GF-D8 (cell line): ENCODE results near the gene INTS14.
A peak's percentile ranks its signal among the peaks of the same experiment; 100 is the strongest.
"Not testable (repeated sequence)": the region's sequence is repeated elsewhere in the genome, so short reads cannot be mapped to it uniquely, and the experiment has no call there.

Experiments
- DNase-seq: peaks from one replicate; lab custom pipeline; 2025; lab: John Stamatoyannopoulos, UW

INTS14 gene

DNA sequence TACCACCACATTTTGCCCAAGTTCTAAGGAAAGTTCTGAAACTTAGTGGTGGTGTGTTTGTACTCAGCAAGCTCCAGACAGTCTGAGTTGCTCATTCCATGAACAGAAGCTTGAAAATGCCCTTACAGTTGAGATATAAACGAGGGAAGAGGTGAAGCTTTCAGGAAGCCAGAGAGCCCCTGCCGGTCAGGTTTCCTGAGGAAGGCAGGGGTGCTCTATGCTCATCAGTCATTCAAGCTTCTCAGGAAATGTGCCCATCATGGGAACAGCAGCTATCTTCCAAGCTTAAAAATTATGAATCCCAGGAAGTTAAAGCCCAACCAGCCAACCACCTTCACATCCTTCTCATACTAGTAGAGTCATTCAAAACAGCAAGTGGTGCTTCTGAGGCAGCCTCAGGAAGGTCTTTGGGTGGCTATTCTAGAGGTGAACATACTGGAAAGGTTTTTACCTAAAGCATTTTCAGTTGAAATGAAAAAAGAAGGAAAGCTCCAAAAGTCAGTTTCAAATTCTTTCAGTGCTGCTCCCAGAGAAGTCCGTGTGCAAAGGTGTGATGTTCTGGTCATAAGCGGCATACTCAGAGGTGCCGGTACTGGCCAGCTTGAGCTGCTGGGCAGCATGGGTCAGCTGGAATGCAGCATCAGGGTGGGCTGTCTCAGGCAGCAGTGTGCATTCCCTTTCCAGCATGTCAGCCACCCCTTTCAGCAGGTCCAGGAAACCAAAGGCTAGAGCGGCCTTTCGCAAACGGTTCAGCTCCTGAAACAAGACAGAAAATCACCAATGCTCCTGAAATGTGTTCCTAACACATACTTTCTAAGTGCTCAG, 31.8 kb downstream of the INTS14 start:
- DNase-seq: no peak

DNA sequence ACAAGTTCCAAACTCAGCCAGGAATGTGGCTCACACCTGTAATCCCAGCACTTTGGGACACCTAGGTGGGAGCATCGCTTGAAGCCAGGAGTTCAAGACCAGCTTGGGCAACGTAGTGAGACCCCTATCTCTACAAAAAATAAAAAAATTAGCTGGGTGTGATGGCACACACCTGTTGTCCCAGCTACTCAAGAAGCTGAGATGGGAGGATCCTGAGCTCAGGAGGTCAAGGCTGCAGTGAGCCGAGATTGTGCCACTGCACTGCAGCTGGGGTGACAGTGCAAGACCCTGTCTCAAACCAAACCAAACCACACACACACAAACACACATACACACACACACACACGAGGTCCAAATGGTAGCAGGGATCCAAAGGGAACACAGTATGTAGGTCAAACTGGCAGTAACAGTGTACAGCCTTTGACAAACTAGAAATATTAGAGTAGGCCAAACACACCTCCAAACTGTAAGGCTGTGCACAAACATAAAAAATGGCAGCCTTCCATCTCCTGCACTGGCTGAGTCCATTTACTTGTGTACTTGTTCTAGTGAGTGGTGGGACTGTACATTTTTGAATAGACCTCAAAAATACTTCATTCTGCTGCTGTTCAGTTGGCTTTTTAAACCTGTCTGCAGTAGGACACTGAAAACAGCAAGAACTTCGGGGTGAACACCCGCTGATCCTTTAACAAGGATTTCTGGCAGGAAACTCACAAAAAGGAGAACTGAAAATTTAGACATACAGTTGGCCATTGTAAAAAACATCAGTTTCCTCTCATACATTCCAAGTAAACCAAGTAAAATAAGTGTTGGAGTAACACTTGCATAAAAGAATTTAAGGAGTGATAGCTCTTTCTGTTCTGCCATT, 33.6 kb downstream of the INTS14 start:
- DNase-seq: no peak

GRCh38 chr15:65576664-65577063, 34.3 kb downstream of the INTS14 start:
- DNase-seq: no peak

- DNase-seq: no peak
Observed at GRCh38 chr15:65571971-65572370, 39.0 kb downstream of the INTS14 start.

DNA sequence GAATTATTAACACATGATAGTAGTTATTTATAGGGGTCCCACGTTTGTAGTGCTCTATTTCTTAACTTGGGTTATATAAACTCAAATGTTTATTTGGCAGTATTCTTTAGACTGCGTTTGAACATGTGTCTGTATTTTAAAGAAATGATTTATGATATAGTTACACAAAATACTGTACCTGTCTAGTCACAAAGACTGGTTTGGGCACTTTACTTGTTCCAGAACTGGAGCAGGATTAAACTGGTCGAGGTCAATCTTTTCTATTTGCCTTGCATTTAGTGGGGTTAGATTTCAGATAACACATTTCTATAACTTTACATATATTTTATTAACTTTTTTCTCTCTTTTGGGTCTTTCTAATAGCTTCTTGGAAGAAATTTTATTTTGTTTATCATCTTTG, 41.2 kb downstream of the INTS14 start:
- DNase-seq: no peak

- DNase-seq: no peak
Observed at GRCh38 chr15:65561934-65562333, 49.0 kb downstream of the INTS14 start.

DNA sequence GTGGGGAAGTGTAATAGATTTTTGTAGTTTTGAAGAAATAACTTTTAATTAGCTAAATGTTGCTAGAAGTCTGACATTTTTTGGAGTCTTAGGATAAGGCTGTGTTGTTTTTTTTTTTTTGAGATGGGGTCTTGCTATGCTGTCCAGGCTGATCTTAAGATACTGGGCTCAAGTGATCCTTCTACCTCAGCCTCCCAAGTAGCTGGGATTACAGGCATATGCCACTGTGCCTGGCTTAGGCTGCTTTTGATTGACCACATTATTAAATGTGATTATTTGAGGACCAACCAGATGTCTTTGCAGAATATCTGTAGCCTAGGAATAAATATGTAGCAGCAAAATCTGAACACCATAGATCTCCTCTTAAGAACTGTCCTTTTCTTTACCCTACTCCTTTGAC, 51.0 kb downstream of the INTS14 start:
- no peak for DNase-seq

GRCh38 chr15:65558997-65559760, 51.8 kb downstream of the INTS14 start:
- DNase-seq: no peak

- DNase-seq: no peak
Observed at GRCh38 chr15:65558336-65558735, 52.6 kb downstream of the INTS14 start.

GRCh38 chr15:65556622-65557021, 54.3 kb downstream of the INTS14 start:
- DNase-seq: no peak

GRCh38 chr15:65553691-65554090, 57.2 kb downstream of the INTS14 start:
- DNase-seq: no peak

- DNase-seq: not testable (repeated sequence)
Observed at GRCh38 chr15:65552851-65553250, 58.1 kb downstream of the INTS14 start.

DNA sequence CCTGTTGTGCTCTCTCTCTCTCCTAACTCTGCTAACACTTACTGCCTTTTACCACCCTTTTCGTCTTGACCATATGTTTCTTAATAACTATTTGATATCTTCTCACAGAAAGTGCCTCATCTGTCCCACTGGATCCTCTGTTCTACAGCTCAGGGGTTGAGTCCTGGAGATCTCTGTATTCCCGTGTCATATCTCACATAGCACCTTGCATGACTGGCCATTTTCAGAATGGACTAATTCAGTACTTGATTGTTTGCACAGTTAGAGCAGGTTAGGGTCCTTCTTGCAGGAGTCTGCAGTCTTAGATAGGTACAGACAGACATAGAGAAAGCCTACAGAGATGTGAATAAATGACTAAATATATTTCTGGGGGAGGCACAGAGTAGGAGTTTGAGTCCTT, 59.7 kb downstream of the INTS14 start:
- no peak for DNase-seq

DNA sequence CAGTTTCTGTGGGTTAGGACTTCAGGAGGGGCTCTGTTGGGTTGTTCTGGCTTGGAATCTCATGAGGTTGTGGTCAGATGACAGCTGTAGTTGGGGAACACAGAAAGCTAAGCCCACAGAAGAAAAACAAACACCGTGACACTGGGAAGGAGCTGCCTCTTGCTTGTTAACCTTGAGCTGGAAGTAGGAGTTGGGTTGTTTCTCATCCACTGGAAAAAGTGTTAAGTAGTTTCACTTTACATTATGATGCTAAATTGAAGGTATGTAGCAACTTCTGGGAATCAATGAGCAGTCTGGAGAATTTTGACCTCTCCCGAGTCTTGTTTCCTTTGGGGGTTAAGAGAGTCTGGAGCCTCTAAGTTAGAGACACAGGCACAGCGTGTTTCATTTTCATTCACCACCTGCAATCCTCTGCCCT, 60.2 kb downstream of the INTS14 start:
- DNase-seq: peak; percentile 2

DNA sequence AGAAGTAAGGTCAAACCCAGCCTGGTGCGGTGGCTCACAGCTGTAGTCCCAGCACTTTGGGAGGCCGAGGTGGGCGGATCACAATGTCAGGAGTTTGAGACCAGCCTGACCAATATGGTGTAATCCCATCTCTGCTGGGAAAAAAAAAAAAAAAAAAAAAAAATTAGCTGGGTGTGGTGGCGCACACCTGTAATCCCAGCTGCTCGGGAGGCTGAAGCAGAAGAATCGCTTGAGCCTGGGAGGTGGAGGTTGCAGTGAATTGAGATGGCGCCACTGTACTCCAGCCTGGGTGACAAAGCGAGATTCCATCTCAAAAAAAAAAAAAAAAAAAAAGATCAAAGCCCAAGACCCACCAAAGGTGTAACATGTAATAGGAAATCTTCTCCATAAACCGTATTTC, 61.6 kb downstream of the INTS14 start:
- DNase-seq: not testable (repeated sequence)

DNA sequence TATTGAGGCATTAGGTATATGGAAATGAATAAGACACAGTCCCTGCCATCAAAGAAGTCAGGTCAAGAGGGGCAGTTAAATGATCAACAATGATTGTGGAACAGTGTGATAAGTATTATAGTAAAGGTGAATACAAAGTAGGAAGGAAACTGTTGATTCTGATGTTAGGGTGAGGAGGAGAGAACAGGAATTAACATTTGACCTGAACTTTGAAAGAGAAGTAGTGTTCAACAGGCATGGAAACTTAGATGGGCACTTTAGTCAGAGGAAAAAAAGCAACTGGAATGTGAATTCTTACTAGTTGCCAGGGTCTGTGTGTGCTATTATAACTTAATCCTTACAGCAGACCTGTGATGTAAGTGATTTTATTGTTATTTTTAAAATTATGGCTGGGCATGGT, 63.1 kb downstream of the INTS14 start:
- DNase-seq: no peak

- DNase-seq: no peak
Observed at GRCh38 chr15:65541231-65541820, 69.6 kb downstream of the INTS14 start.

GRCh38 chr15:65540314-65540713, 70.6 kb downstream of the INTS14 start:
- DNase-seq: no peak

GRCh38 chr15:65535192-65535591, 75.7 kb downstream of the INTS14 start:
- no peak for DNase-seq

DNA sequence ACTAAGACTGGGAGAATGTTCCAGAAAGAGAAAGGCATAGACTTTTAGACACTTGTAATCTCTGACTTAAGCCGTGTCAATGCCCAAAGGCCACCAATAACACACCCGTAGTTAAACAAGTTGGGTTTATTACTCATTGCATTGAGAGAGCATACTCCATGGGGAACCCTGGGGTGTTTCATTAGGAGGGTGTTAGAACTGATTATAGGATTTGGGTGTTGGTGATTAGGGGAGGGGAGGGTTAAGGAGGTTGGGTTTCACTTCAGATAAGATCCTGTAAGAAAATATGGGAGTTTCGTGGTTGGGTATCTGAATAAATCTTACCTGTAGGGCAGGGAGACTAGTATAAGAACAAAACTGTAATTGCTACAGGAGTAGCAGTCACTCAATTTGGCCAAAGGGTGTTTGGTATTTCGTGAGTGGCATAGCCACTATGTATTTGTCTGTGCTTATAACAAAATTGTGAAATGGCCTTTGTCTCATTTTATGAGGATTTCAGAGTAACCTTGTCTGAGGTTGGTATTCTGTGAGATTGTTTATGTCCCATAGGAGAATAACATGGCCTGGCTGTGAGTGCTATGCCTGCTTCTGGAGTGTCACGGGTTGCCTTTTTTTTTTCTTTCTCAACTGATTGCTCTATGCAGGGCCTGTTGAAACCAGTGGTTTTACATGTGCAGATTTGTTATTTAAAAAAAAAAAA, 77.7 kb downstream of the INTS14 start:
- DNase-seq: no peak

- DNase-seq: no peak
Observed at GRCh38 chr15:65532738-65533051, 78.2 kb downstream of the INTS14 start.
